ENCODE results near the gene COL10A1. TPM values are rescaled to one million over a fixed set of nuclear protein-coding genes. Genes with fewer than 3 reads are reported as not detected.
"Not testable (repeated sequence)": the region's sequence is repeated elsewhere in the genome, so short reads cannot be mapped to it uniquely, and the experiment has no call there.

COL10A1 gene
- total RNA-seq, 1 experiment from 2014 or later: 0.02 TPM

- DNase-seq (ENCODE audit: extremely low read depth, low read depth): no peak
Observed at GRCh38 chr6:116127771-116128493, 2.0 kb upstream of the COL10A1 start.

- no peak for DNase-seq (ENCODE audit: extremely low read depth, low read depth)
Observed at GRCh38 chr6:116120430-116120829, 5.5 kb downstream of the COL10A1 start.

GRCh38 chr6:116118608-116119007, 7.3 kb downstream of the COL10A1 start:
- DNase-seq (ENCODE audit: extremely low read depth, low read depth): no peak

- no peak for DNase-seq (ENCODE audit: extremely low read depth, low read depth)
Observed at GRCh38 chr6:116115781-116116180, 10.2 kb downstream of the COL10A1 start.

GRCh38 chr6:116113386-116113785, 12.5 kb downstream of the COL10A1 start:
- DNase-seq (ENCODE audit: extremely low read depth, low read depth): no peak

GRCh38 chr6:116111552-116112528, 14.1 kb downstream of the COL10A1 start:
- peak; percentile 36 for DNase-seq (ENCODE audit: extremely low read depth, low read depth)

- DNase-seq (ENCODE audit: extremely low read depth, low read depth): no peak
Observed at GRCh38 chr6:116108836-116109235, 17.1 kb downstream of the COL10A1 start.

GRCh38 chr6:116106146-116106545, 19.8 kb downstream of the COL10A1 start:
- DNase-seq (ENCODE audit: extremely low read depth, low read depth): no peak

- DNase-seq (ENCODE audit: extremely low read depth, low read depth): no peak
Observed at GRCh38 chr6:116105247-116105646, 20.7 kb downstream of the COL10A1 start.

- no peak for DNase-seq (ENCODE audit: extremely low read depth, low read depth)
Observed at GRCh38 chr6:116104636-116105035, 21.3 kb downstream of the COL10A1 start.

- DNase-seq (ENCODE audit: extremely low read depth, low read depth): no peak
Observed at GRCh38 chr6:116102873-116103272, 23.1 kb downstream of the COL10A1 start.

GRCh38 chr6:116101790-116102189, 24.1 kb downstream of the COL10A1 start:
- DNase-seq (ENCODE audit: extremely low read depth, low read depth): no peak

GRCh38 chr6:116101302-116101718, 24.6 kb downstream of the COL10A1 start:
- DNase-seq (ENCODE audit: extremely low read depth, low read depth): no peak

- peak; percentile 66 for DNase-seq (ENCODE audit: extremely low read depth, low read depth)
Observed at GRCh38 chr6:116100419-116101301, 25.3 kb downstream of the COL10A1 start, which contains the start of gene NT5DC1. NT5DC1 (plus strand) TSS chr6:116100853; CDS start chr6:116100931, 78 bp downstream.

GRCh38 chr6:116099036-116099435, 26.9 kb downstream of the COL10A1 start:
- DNase-seq (ENCODE audit: extremely low read depth, low read depth): no peak

- no peak for DNase-seq (ENCODE audit: extremely low read depth, low read depth)
Observed at GRCh38 chr6:116096979-116097816, 28.7 kb downstream of the COL10A1 start.

- DNase-seq (ENCODE audit: extremely low read depth, low read depth): not testable (repeated sequence)
Observed at GRCh38 chr6:116096048-116096759, 29.7 kb downstream of the COL10A1 start.

- DNase-seq (ENCODE audit: extremely low read depth, low read depth): no peak
Observed at GRCh38 chr6:116094041-116094440, 31.9 kb downstream of the COL10A1 start.

- no peak for DNase-seq (ENCODE audit: extremely low read depth, low read depth)
Observed at GRCh38 chr6:116090251-116090650, 35.7 kb downstream of the COL10A1 start.
